Fibroblast of lung (primary cell): Measurements from ENCODE around the gene TDRD7. TPM values are rescaled to one million over a fixed set of nuclear protein-coding genes. Genes with fewer than 3 reads are reported as not detected.
A peak's percentile ranks its signal among the peaks of the same experiment; 100 is the strongest.
"Not testable (repeated sequence)": the region's sequence is repeated elsewhere in the genome, so short reads cannot be mapped to it uniquely, and the experiment has no call there.

Experiments
- DNase-seq, 2 donors: peaks; one replicate each; pipeline versions ENCODE4 v3.0.0 to v3.0.0-alpha.2; 2010; ENCODE audit warnings: low read depth in 2 of 2
- H2AFZ ChIP-seq: 2 replicates; pipeline ENCODE4 v1.5.1; 2012; ENCODE audit warnings: low read length, control low read depth, inconsistent platforms
- H3K27ac ChIP-seq: 2 replicates; pipeline ENCODE4 v1.5.1; 2011; ENCODE audit warnings: low read length, control low read depth; ENCODE audit not compliant: insufficient read depth
- H3K27me3 ChIP-seq: 2 replicates; pipeline ENCODE4 v1.5.1; 2011; ENCODE audit warnings: mild to moderate bottlenecking, low read length; ENCODE audit not compliant: control insufficient read depth, insufficient read depth
- H3K36me3 ChIP-seq: 2 replicates; pipeline ENCODE4 v1.5.1; 2011; ENCODE audit warnings: low read length; ENCODE audit not compliant: control insufficient read depth, insufficient read depth
- H3K4me1 ChIP-seq: 2 replicates; pipeline ENCODE4 v1.5.1; 2011; ENCODE audit warnings: low read length; ENCODE audit not compliant: control insufficient read depth, insufficient read depth; ENCODE audit errors: extremely low read depth
- H3K4me2 ChIP-seq: 2 replicates; pipeline ENCODE4 v1.5.1; 2011; ENCODE audit warnings: low read length, control low read depth; ENCODE audit not compliant: insufficient read depth; ENCODE audit errors: extremely low read depth
- H3K4me3 ChIP-seq, 4 experiments: fragments of 200-600 bp in 1 of 4; sonication (generic) in 1 of 4; replicated peaks in 1 of 4; 2 replicates each; pipeline ENCODE4 v1.5.1; 2011 to 2016; ENCODE audit warnings: low read length in 4 of 4, low read depth in 3 of 4, mild to moderate bottlenecking in 3 of 4, control low read depth in 2 of 4, inconsistent platforms in 1 of 4, mixed read lengths in 1 of 4; ENCODE audit not compliant: insufficient read depth in 1 of 4; ENCODE audit errors: control extremely low read depth in 1 of 4
- H3K79me2 ChIP-seq: 2 replicates; pipeline ENCODE4 v1.5.1; 2012; ENCODE audit warnings: mild to moderate bottlenecking, low read length, inconsistent platforms; ENCODE audit not compliant: control insufficient read depth, insufficient read depth
- H3K9ac ChIP-seq: 2 replicates; pipeline ENCODE4 v1.5.1; 2011; ENCODE audit warnings: mild to moderate bottlenecking, low read length, control low read depth; ENCODE audit not compliant: insufficient read depth
- H3K9me3 ChIP-seq: 2 replicates; pipeline ENCODE4 v1.5.1; 2012; ENCODE audit warnings: low read depth, low read length; ENCODE audit not compliant: control insufficient read depth, insufficient read depth
- H4K20me1 ChIP-seq: 2 replicates; pipeline ENCODE4 v1.5.1; 2011; ENCODE audit warnings: low read length; ENCODE audit not compliant: control insufficient read depth, insufficient read depth; ENCODE audit errors: extremely low read depth
- EZH2 ChIP-seq: IDR thresholded peaks from 2 replicates; pipeline ENCODE4 v1.5.1; 2012; ENCODE audit warnings: low read length, control low read depth, mild to moderate bottlenecking; ENCODE audit errors: missing control alignments
- polyA plus RNA-seq, 2 donors: library from polyadenylated mRNA; depleted of rRNA in 1 of 2; stranded (reverse) in 1 of 2; unstranded in 1 of 2; fragments of >200 nt; gene quantifications; 2 replicates each; pipeline ENCODE4 v1.2.1, GENCODE V29; 2011 to 2012; ENCODE audit warnings: missing spikeins in 1 of 2
- total RNA-seq: library from RNA; depleted of rRNA; stranded (reverse); fragments of >200 nt; gene quantifications from 2 replicates; pipeline ENCODE4 v1.2.1, GENCODE V29; 2014
- TF ChIP-seq, protein P1 (sequence below), 2 donors: IDR thresholded peaks in 1 of 2; conservative IDR thresholded peaks in 1 of 2; 1 replicate in 1 of 2; 2 replicates in 1 of 2; pipeline ENCODE4 v1.5.1; 2011 to 2012; ENCODE audit warnings: low read length in 2 of 2, control low read depth in 1 of 2, inconsistent platforms in 1 of 2, low read depth in 1 of 2, mild to moderate bottlenecking in 1 of 2

TDRD7 gene
- total and polyA plus RNA-seq, 2 donors (not counting 1 experiment from before 2014, with no cell fraction given), result 9.8 to 14.7 TPM

- H3K4me3 ChIP-seq, DNase-seq: not testable (repeated sequence)
Measured at GRCh38 chr9:97498846-97499245, 87.0 kb downstream of the TDRD7 start.

DNA sequence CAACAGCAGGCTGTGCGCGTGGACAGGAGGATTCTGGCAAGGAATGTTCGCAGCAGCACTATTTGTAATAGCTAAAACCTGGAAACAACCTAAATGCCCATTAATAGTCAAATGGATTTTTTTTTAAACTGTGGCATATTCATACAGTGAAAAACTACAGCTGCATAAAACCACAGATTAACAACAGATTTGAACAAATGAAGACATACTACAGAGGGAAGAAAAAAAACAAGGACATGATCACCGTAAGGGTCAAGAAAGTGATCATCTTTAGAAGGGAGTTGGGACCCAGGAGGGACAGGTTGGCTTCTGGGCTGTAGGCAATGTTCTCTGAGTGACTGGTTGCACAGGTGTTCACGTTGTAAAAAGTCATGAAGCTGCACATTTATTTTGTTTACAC is 88.4 kb downstream of the TDRD7 start:
- Histone ChIP-seq H3K27ac (no peak overlapping the region), H3K4me3 (no peak overlapping the region), H2AFZ (no peak overlapping the region), H3K27me3 (peaks cover 30% of the 10 kb centered on the region), H4K20me1 (no peaks in the 10 kb centered on the region), H3K4me1 (no peaks in the 10 kb centered on the region), H3K79me2 (no peaks in the 10 kb centered on the region), H3K4me2 (no peak overlapping the region), H3K9me3 (no peaks in the 10 kb centered on the region), H3K36me3 (no peaks in the 10 kb centered on the region), H3K9ac (no peak overlapping the region)
- no peak for TF ChIP-seq EZH2
- no peak for DNase-seq

More at GRCh38 chr9:97498846-97499245, 87.0 kb downstream of the TDRD7 start:
- H4K20me1 ChIP-seq, H3K27ac ChIP-seq, H2AFZ ChIP-seq, H3K9ac ChIP-seq, H3K36me3 ChIP-seq, H3K4me2 ChIP-seq, H3K4me1 ChIP-seq, H3K9me3 ChIP-seq, H3K79me2 ChIP-seq: not testable (repeated sequence)
- peaks cover 25% of the 10 kb centered on the region for H3K27me3 ChIP-seq

DNA sequence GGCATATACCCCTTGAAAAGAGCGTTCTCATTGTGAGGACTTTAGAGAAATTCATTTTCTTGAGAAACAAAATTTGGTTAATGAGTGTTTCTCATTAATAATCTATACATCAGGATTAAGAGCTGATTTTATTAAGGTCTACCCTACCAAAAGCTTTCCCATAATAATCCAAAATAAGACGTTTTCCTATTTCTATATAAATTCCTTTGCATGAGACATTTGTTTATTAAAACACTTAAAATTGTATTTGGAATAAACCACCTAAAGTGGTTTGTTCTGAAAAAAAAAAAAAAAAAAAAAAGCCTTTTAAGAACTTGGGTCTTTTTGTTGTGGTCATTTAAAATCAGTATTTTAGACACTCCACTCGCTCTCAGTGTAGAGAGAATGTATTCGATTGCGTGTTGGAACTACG is 88.9 kb downstream of the TDRD7 start:
- no peak for DNase-seq
- no peak for TF ChIP-seq EZH2
- TF ChIP-seq, protein P1, sequence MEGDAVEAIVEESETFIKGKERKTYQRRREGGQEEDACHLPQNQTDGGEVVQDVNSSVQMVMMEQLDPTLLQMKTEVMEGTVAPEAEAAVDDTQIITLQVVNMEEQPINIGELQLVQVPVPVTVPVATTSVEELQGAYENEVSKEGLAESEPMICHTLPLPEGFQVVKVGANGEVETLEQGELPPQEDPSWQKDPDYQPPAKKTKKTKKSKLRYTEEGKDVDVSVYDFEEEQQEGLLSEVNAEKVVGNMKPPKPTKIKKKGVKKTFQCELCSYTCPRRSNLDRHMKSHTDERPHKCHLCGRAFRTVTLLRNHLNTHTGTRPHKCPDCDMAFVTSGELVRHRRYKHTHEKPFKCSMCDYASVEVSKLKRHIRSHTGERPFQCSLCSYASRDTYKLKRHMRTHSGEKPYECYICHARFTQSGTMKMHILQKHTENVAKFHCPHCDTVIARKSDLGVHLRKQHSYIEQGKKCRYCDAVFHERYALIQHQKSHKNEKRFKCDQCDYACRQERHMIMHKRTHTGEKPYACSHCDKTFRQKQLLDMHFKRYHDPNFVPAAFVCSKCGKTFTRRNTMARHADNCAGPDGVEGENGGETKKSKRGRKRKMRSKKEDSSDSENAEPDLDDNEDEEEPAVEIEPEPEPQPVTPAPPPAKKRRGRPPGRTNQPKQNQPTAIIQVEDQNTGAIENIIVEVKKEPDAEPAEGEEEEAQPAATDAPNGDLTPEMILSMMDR (conservative IDR thresholded peaks at IDR 0.05 in 1 of 2, IDR thresholded peaks at IDR 0.05 in 1 of 2; ENCODE audit: low read depth in 1 of 2, low read length in 2 of 2), result no peak
- H3K79me2 ChIP-seq, result no peaks in the 10 kb centered on the region
- no peak overlapping the region for H3K9ac ChIP-seq
- H3K9me3 ChIP-seq, result no peaks in the 10 kb centered on the region
- peak overlapping the region in 3 of 4 experiments; percentile 29 to 58 (median 40) for H3K4me3 ChIP-seq
- peak overlapping the region; percentile 66 for H3K4me2 ChIP-seq
- H3K27me3 ChIP-seq, result peaks cover 30% of the 10 kb centered on the region
- no peaks in the 10 kb centered on the region for H3K36me3 ChIP-seq
- no peak overlapping the region for H2AFZ ChIP-seq
- H4K20me1 ChIP-seq, result no peaks in the 10 kb centered on the region
- H3K4me1 ChIP-seq, result no peaks in the 10 kb centered on the region
- H3K27ac ChIP-seq, result no peak overlapping the region

- no peaks in the 10 kb centered on the region for H4K20me1 ChIP-seq
- DNase-seq, result peak; percentile 20 to 39
- H3K4me1 ChIP-seq, result no peaks in the 10 kb centered on the region
- peak within 1 kb of the TSS; percentile 26 for H2AFZ ChIP-seq
- no peak within 1 kb of the TSS for H3K27ac ChIP-seq
- H3K4me2 ChIP-seq, result peak within 1 kb of the TSS; percentile 82
- TF ChIP-seq, protein P1 (conservative IDR thresholded peaks at IDR 0.05 in 1 of 2, IDR thresholded peaks at IDR 0.05 in 1 of 2; ENCODE audit: low read depth in 1 of 2, low read length in 2 of 2), result peak in 1 of 2 donors; percentile 17
- TF ChIP-seq EZH2, result peak; percentile 44
- H3K9me3 ChIP-seq, result no peaks in the 10 kb centered on the region
- peaks cover 30% of the 10 kb centered on the region for H3K27me3 ChIP-seq
- no peak within 1 kb of the TSS for H3K9ac ChIP-seq
- no peaks in the 10 kb centered on the region for H3K79me2 ChIP-seq
- H3K4me3 ChIP-seq, result peak within 1 kb of the TSS; percentile 29 to 67 (median 50)
- no peaks in the 10 kb centered on the region for H3K36me3 ChIP-seq
Measured at GRCh38 chr9:97501177-97501971, 89.5 kb downstream of the TDRD7 start, which contains the start of gene TMOD1. TSS of gene TMOD1 (plus strand) at chr9:97501666. CDS start at chr9:97524189, 22,523 bp downstream.
